ENCODE results near the gene ECEL1.

ECEL1 gene

DNA sequence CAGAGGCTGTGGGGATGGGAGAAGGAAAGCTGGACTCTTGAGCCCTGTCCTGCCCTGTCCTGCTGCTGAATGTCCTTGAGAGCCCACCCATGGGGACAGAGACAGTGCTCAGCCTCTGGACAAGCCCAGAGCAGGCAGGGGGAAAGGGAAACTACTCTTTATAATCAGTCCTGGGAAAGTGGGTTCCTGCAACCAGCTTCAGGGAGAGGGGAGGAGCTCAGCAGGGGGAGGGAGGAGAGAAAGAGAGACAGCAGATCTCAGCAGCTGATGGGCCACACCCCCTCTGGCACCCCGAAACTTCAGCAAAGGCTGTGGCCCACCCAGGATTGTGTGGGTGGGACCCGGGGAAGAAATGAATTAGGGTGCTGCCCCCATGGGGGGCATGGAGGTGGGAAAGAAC, 11.6 kb downstream of the ECEL1 start:
- TF ChIP-seq, protein P1, sequence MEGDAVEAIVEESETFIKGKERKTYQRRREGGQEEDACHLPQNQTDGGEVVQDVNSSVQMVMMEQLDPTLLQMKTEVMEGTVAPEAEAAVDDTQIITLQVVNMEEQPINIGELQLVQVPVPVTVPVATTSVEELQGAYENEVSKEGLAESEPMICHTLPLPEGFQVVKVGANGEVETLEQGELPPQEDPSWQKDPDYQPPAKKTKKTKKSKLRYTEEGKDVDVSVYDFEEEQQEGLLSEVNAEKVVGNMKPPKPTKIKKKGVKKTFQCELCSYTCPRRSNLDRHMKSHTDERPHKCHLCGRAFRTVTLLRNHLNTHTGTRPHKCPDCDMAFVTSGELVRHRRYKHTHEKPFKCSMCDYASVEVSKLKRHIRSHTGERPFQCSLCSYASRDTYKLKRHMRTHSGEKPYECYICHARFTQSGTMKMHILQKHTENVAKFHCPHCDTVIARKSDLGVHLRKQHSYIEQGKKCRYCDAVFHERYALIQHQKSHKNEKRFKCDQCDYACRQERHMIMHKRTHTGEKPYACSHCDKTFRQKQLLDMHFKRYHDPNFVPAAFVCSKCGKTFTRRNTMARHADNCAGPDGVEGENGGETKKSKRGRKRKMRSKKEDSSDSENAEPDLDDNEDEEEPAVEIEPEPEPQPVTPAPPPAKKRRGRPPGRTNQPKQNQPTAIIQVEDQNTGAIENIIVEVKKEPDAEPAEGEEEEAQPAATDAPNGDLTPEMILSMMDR (conservative IDR thresholded peaks at IDR 0.05): no peak
- TF ChIP-seq ZFX (IDR thresholded peaks at IDR 0.05): no peak
- no peak overlapping the region for H3K27ac ChIP-seq

DNA sequence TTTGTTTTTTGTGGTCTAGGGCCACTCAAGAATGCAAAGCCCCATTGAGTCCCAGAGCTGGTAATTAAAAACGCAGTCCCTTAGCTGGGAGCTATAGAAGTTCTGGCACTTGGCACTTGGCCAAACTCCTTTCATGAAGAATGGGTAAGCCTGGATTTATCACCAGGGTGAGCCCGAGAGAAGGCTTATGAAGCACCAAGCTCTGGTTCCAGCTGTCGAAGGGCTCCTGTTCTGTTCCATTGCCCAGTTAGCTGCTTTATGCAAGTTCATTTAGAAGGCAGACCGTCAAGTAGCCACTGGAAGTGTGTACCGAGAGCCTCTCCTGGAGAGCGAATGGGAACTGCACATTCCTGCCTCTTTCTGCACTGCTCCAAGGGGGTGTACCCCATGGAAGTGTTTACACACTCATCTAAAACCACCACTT, 14.2 kb downstream of the ECEL1 start:
- H3K27ac ChIP-seq: no peak overlapping the region
- no peak for TF ChIP-seq ZFX (IDR thresholded peaks at IDR 0.05)
- TF ChIP-seq, protein P1 (conservative IDR thresholded peaks at IDR 0.05): no peak

DNA sequence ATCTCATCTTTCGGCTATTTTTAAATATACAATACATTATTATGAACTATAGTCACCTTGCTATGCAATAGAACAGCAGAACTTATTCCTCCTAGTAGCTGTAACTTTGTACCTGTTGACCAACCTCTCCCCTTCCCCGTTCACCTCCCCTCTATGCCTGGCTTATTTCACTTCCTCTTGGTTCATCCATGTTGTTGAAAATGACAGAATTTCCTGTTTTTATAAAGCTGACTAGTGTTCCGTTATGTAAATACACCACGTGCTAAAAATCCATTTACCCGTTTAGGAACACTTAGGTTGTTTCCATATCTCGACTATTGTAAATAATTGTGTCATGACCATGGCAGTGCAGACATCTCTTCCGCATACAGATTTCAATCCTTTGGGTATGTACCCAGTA, 21.4 kb downstream of the ECEL1 start:
- no peak overlapping the region for H3K27ac ChIP-seq
- TF ChIP-seq, protein P1 (conservative IDR thresholded peaks at IDR 0.05): no peak
- no peak for TF ChIP-seq ZFX (IDR thresholded peaks at IDR 0.05)

DNA sequence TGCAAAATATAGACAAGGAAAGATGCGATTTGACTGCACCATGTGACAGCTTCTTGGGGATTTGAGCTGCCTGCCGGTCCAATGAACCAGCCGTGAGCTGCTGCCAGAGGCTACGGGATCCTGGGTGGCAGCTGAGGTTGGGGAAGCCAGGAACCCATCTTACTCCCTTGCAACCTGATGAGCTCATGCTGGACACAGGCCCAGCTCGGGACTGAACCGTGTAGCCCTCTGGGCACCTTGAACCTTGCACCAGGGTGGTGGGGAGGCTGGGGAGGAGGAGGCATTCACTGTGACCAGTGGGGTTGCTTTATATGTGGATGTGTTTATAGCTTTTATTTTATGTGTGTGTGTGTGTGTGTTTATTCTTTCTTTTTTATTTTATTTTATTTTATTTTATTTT, 22.6 kb downstream of the ECEL1 start:
- TF ChIP-seq, protein P1 (conservative IDR thresholded peaks at IDR 0.05): no peak
- TF ChIP-seq ZFX (IDR thresholded peaks at IDR 0.05): no peak
- no peak overlapping the region for H3K27ac ChIP-seq

DNA sequence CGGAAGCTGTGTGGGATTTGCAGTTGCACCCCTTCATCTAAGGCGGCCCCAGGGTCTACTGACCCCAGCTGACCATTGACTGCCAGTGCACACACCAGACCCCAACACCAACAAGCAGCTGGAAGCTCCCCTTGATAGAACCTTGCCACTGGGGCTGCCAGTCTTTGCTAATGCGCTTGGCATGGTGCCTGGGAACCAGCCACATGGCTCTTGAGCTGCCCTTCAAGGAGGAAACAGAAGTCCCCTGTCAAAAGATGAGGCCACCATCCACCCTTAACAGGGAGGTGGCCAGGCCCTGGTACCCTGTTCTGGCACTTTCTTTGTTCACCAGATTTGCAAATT, 23.1 kb downstream of the ECEL1 start:
- no peak overlapping the region for H3K27ac ChIP-seq
- no peak for TF ChIP-seq ZFX (IDR thresholded peaks at IDR 0.05)
- TF ChIP-seq, protein P1 (conservative IDR thresholded peaks at IDR 0.05): no peak

DNA sequence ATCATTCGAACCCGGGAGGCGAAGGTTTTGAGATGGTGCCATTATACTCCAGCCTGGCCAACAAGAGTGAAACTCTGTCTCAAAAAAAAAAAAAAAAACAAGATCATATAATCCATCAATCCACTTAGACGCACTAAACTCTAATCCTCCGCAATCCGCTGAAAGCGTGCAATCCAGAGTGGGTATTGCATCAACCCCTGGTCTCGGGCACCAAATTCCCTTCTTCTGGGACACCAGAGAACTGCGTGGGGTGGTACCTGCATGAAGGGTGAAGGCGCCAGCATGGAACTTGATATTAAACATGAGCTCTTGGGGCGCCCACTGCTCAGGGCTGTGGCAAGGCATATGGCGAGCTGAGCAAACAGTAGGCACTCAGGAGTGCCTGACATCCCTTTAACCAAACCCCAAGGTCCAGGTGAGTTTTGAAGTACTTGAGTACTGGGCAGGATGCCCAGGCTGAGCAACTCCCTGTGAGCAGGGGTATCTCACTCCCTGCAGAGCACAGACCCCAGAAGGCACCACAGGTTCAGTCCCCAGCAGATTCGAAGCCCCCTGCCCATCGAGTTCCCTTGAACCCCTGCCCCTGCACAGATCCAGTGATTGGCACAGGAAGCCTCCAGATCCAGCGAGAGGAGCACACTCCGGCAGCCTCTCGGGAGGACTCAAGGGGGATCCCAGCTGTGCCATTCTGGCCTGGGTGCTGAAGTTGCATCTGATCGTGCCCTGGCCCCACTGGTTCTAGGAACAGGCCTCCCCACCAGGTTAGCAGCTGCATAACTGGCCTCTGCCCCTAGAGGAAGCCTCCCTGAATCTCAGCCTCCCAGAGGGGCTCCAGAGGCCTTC, 23.7 kb downstream of the ECEL1 start:
- no peak for TF ChIP-seq ZFX (IDR thresholded peaks at IDR 0.05)
- TF ChIP-seq, protein P1 (conservative IDR thresholded peaks at IDR 0.05): no peak
- H3K27ac ChIP-seq: no peak overlapping the region

DNA sequence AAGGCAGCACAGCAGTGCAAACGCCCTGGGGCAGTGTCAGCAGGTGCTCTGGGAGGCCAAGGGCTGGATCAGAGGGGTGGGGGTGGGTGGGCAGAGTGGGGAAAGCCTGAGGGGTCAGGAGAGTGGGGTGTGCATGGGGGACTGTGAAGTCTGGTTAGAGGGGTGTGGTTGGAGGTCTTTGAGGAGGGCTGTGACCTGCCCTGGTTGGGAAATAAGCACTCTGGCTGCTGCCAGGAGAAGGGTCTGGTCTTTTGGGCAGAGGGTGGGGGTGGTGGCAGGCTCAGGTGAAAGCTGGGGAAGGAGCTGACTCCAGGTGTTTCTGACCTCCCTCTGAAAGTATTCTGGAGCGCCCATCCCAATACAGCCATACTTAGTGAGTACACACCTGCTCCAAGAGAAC, 27.5 kb downstream of the ECEL1 start:
- H3K27ac ChIP-seq: no peak overlapping the region
- TF ChIP-seq ZFX (IDR thresholded peaks at IDR 0.05): no peak
- TF ChIP-seq, protein P1 (conservative IDR thresholded peaks at IDR 0.05): no peak
